HepG2 (cell line): ENCODE results near the gene ZNF821. TPM values are rescaled to one million over a fixed set of nuclear protein-coding genes. Genes with fewer than 3 reads are reported as not detected.

Experiments
- BORCS8-MEF2B ChIP-seq: sonication (generic); formaldehyde crosslinking; IDR thresholded peaks from 2 replicates; pipeline ENCODE4 v1.8.0; 2022; ENCODE audit warnings: mild to moderate bottlenecking, missing genetic modification reagents
- CTCF ChIP-seq: sonication (generic); formaldehyde crosslinking; IDR thresholded peaks from 2 replicates; pipeline ENCODE4 v1.5.0; 2020; ENCODE audit warnings: mild to moderate bottlenecking, missing genetic modification reagents, moderate library complexity
- E2F2 ChIP-seq: sonication (generic); formaldehyde crosslinking; IDR thresholded peaks from 2 replicates; pipeline ENCODE4 v1.4.0; 2020; ENCODE audit warnings: missing genetic modification reagents, borderline replicate concordance
- GATA4 ChIP-seq: sonication (generic); IDR thresholded peaks from 2 replicates; pipeline ENCODE4 v1.6.1; 2016; ENCODE audit warnings: antibody characterized with exemption, low read depth, borderline replicate concordance
- HNRNPUL1 ChIP-seq: fragments of 200-400 bp; formaldehyde crosslinking; IDR thresholded peaks from 2 replicates; pipeline ENCODE4 v1.6.1; 2017; ENCODE audit warnings: low read depth, mild to moderate bottlenecking, low read length, moderate library complexity
- HOXA3 ChIP-seq: sonication (generic); formaldehyde crosslinking; IDR thresholded peaks from 2 replicates; pipeline ENCODE4 v1.5.0; 2020; ENCODE audit warnings: missing genetic modification reagents
- KAT2B ChIP-seq: fragments of 150-350 bp; IDR thresholded peaks from 2 replicates; pipeline ENCODE4 v1.6.1; 2014; ENCODE audit warnings: low read depth, low read length, borderline replicate concordance
- MAFK ChIP-seq, 2 experiments: IDR thresholded peaks in 1 of 2; conservative IDR thresholded peaks in 1 of 2; 2 replicates each; pipeline ENCODE4 v1.6.1; 2011; ENCODE audit warnings: improper control_type of control experiment in 2 of 2, low read length in 2 of 2
- MTF2 ChIP-seq: sonication (generic); formaldehyde crosslinking; IDR thresholded peaks from 2 replicates; pipeline ENCODE4 v1.5.0; 2020; ENCODE audit warnings: missing genetic modification reagents, borderline replicate concordance
- NFIB ChIP-seq: sonication (generic); formaldehyde crosslinking; IDR thresholded peaks from 2 replicates; pipeline ENCODE4 v1.9.0; 2021; ENCODE audit warnings: missing genetic modification reagents, mild to moderate bottlenecking, borderline replicate concordance
- PAX8 ChIP-seq: sonication (generic); formaldehyde crosslinking; IDR thresholded peaks from 2 replicates; pipeline ENCODE4 v1.8.0; 2022; ENCODE audit warnings: mild to moderate bottlenecking, missing genetic modification reagents, borderline replicate concordance
- POGK ChIP-seq: sonication (generic); formaldehyde crosslinking; conservative IDR thresholded peaks from 2 replicates; pipeline ENCODE4 v1.8.0; 2022; ENCODE audit warnings: mild to moderate bottlenecking, moderate library complexity, missing genetic modification reagents
- STAG1 ChIP-seq: sonication (generic); formaldehyde crosslinking; IDR thresholded peaks from 2 replicates; pipeline ENCODE4 v1.4.0; 2020; ENCODE audit warnings: missing genetic modification reagents
- THAP8 ChIP-seq: sonication (generic); formaldehyde crosslinking; IDR thresholded peaks from 2 replicates; pipeline ENCODE4 v1.5.1; 2020; ENCODE audit warnings: missing genetic modification reagents, mild to moderate bottlenecking, borderline replicate concordance
- ZFP91 ChIP-seq: sonication (generic); formaldehyde crosslinking; IDR thresholded peaks from 2 replicates; pipeline ENCODE4 v1.9.0; 2022; ENCODE audit warnings: missing genetic modification reagents, mild to moderate bottlenecking, borderline replicate concordance
- ZMYM4 ChIP-seq: sonication (generic); formaldehyde crosslinking; IDR thresholded peaks from 2 replicates; pipeline ENCODE4 v1.8.1; 2023; ENCODE audit warnings: mild to moderate bottlenecking, missing genetic modification reagents
- ZNF17 ChIP-seq: sonication (generic); formaldehyde crosslinking; IDR thresholded peaks from 2 replicates; pipeline ENCODE4 v1.5.0; 2020; ENCODE audit warnings: mild to moderate bottlenecking, missing genetic modification reagents
- ZNF503 ChIP-seq: sonication (generic); formaldehyde crosslinking; IDR thresholded peaks from 2 replicates; pipeline ENCODE4 v1.4.0; 2020; ENCODE audit warnings: missing genetic modification reagents
- ZSCAN22 ChIP-seq: sonication (generic); formaldehyde crosslinking; IDR thresholded peaks from 2 replicates; pipeline ENCODE4 v1.4.0; 2020; ENCODE audit warnings: mild to moderate bottlenecking, missing genetic modification reagents
- polyA plus RNA-seq, 8 experiments: library from polyadenylated mRNA; depleted of rRNA in 3 of 8; stranded (reverse) in 7 of 8; unstranded in 1 of 8; fragments of >200 nt; fragmentation: Illumina TruSeq in 4 of 8; extraction: Trizol in 4 of 8; gene quantifications; 2 replicates each; pipeline versions ENCODE4 v1.2.1 to v1.2.3, GENCODE V29; 2011 to 2016; ENCODE audit warnings: low read depth in 4 of 8, missing spikeins in 1 of 8, mixed read lengths in 1 of 8; ENCODE audit not compliant: insufficient read depth in 1 of 8
- total RNA-seq, 5 experiments: library from RNA; depleted of rRNA; stranded (reverse); fragments of >200 nt; fragmentation: Illumina TruSeq; extraction: Trizol; gene quantifications; 2 replicates each; pipeline ENCODE4 v1.2.3, GENCODE V29; 2016; ENCODE audit warnings: low read depth in 1 of 5

ZNF821 gene
- total and polyA plus RNA-seq, 2 of the 13 experiments (the other 11 are each of a cell fraction or from before 2014, with no cell fraction given), result 7.0 to 9.1 TPM

GRCh38 chr16:71894921-71895678, 11.1 kb upstream of the ZNF821 start, which contains the start of gene IST1 (continued):
- TF ChIP-seq POGK (CRISPR knock-in tag) (peak; percentile 99), ZMYM4 (CRISPR knock-in tag) (peak; percentile 99), MAFK (conservative IDR thresholded peaks at IDR 0.05 in 1 of 2, IDR thresholded peaks at IDR 0.05 in 1 of 2; ENCODE audit: low read length in 2 of 2) (peak in 1 of 2 experiments; percentile 27; a peak in 1 of 4 replicates), E2F2 (CRISPR knock-in tag) (peak; percentile 87), HNRNPUL1 (peak; percentile 93), PAX8 (peak; percentile 93; the same call in 1 of the 2 replicates), MTF2 (CRISPR knock-in tag) (peak; percentile 96), THAP8 (CRISPR knock-in tag) (no peak), ZNF17 (CRISPR knock-in tag) (peak; percentile 86; the same call in 1 of the 2 replicates), STAG1 (CRISPR knock-in tag) (peak; percentile 38; the same call in 1 of the 2 replicates), KAT2B (0 out of 2 replicates have a peak, but pooled peaks have one; percentile 25), ZFP91 (CRISPR knock-in tag) (peak; percentile 97), HOXA3 (CRISPR knock-in tag) (peak; percentile 98), ZNF503 (peak; percentile 96), ZSCAN22 (CRISPR knock-in tag) (peak; percentile 50; the same call in 1 of the 2 replicates), CTCF (CRISPR knock-in tag) (peak; percentile 23; the same call in 1 of the 2 replicates), GATA4 (peak; percentile 48; the same call in 1 of the 2 replicates), NFIB (CRISPR knock-in tag) (no peak), BORCS8-MEF2B (CRISPR knock-in tag) (peak; percentile 96)
